DMS53 (cell line): ENCODE measurements around the gene APOBEC3C.
A peak's percentile ranks its signal among the peaks of the same experiment; 100 is the strongest.
"Not testable (repeated sequence)": the region's sequence is repeated elsewhere in the genome, so short reads cannot be mapped to it uniquely, and the experiment has no call there.

Experiments
- DNase-seq: peaks from one replicate; lab custom pipeline; 2025; lab: John Stamatoyannopoulos, UW

APOBEC3C gene

DNA sequence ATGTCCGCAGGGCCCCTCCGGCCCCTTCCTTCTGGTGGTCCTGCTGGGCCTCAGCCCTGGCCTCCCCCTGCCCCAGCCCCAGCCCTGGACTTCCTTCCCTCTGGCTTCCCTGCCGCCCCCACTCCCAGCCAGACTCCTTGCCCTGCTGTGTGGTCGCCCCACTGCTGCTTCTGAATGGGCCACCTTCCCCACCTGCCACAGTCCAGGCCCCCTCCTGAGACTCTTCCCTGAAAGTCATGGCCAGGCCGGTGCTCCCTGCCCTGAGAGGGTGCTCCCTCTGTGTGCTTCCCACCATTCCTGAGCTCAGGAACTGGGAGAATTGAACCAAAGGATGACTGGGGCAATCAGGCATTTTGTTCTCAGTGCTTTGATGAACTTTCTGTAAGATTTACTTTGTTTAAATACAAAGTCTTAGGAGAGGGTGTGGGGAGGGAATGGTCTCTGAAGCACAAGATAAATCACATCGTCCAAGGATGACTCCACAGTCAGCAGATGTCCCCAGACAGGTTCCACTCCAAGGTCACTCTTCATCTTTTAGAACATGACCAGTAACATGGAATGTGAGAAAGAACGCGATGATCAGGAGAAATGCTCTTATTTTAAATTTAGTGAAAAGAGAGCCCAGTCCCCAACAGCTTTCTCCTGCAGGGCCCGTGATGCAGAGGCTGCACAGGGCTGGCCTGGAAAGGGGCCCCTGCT, 7.6 kb downstream of the APOBEC3C start:
- no peak for DNase-seq

DNA sequence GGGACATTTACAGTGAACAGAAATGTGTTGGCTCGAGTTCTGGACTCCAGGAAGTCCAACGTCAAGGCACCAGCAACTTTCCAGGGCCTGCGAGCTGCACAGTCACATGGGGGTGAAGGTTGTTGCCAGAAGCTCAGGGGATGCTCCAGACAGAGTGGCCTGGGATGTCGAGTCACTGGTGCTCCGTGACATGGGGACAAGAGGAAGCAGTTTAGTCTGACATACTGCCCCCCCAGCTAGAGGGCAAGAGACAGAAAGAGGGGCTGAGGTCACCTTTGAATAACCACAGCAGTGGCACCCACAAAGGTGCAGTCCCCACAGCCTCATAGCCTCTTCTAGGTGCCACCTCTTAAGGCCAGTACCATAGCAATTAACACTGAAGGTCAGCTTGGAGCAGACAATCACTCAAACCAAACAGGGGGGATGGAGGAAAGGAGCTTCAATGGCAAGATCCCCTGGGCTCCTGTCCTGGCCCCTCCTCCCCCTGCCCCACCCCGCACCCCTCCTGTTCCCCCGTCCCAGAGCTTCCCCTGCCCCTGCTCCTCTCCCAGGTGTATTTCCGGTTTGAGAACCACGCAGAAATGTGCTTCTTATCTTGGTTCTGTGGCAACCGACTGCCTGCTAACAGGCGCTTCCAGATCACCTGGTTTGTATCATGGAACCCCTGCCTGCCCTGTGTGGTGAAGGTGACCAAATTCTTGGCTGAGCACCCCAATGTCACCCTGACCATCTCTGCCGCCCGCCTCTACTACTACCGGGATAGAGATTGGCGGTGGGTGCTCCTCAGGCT, 10.7 kb downstream of the APOBEC3C start:
- no peak for DNase-seq

DNA sequence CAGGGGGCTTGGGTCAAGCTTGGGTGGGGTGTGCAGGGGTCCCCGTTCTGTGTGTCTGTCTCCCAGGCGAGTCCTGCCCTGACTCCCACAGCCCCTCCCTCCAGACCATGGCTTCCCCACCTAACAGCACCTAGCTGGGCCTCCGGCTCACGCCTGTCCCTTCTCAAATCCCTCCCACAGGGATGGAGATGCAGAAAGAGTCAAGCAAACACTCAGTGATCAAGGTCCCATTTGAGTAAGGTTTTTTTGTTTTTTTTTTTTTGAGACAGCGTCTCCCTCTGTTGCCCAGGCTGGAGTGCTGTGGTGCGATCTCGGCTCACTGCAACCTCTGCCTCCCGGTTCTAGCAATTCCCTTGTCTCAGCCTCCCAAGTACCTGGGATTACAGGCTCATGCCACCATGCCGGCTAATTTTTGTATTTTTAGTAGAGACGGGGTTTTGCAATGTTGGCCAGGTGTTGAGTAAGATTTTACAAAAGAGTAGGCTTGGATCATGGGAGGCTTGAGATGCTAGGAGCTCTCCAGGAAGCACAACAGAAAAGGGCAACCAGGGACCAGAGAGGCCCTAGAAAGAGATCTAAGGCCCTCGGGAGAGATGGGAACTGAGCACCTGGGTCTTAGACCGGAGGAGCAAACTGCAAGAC, 12.6 kb downstream of the APOBEC3C start:
- DNase-seq, result no peak

DNA sequence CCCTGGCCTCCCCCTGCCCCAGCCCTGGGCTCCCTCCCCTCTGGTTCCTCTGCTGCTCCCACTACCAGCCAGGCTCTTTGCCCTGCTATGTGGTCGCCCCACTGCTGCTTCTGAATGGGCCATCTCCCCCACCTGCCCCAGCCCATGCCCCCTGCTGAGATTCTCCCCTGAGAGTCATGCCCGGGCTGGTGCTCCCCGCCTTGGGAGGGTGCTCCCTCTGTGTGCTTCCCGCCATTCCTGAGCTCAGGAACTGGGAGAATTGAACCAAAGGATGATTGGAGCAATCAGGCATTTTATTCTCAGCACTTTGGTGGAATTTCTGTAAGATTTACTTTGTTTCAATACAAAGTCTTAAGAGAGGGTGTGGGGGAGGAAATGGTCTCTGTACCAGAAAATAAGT, 13.7 kb downstream of the APOBEC3C start:
- DNase-seq, result no peak

DNA sequence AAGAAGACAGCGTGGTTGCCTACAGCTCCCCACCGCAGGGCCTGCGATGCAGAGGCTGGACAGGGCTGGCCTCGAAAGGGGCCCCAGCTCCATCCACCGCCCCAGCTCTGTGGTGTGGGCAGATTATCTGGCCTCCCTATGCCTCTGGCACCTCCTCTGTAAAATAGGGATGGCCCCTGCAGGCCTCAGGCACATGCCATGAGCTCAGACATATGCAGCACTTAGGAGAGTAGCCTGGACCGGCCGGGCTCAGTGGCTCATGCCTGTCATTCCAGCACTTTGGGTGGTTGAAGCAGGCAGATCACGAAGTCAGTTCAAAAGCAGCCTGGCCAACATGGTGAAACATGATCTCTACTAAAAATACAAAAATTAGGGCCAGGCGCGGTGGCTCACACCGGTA, 14.2 kb downstream of the APOBEC3C start:
- no peak for DNase-seq

DNA sequence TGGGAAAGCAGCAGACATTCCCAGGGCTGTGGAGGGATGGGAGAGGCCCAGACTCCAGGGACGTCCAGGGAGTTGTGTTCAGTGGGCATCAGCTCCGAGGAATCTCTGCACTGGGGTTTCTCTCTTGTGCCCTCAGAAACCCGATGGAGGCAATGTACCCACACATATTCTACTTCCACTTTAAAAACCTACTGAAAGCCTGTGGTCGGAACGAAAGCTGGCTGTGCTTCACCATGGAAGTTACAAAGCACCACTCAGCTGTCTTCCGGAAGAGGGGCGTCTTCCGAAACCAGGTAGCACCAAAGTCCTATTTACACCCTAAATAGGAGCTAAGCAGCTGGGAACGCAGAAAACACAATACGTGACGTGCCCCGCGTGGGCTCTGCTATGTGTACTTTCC, 15.2 kb downstream of the APOBEC3C start:
- DNase-seq, result no peak

DNA sequence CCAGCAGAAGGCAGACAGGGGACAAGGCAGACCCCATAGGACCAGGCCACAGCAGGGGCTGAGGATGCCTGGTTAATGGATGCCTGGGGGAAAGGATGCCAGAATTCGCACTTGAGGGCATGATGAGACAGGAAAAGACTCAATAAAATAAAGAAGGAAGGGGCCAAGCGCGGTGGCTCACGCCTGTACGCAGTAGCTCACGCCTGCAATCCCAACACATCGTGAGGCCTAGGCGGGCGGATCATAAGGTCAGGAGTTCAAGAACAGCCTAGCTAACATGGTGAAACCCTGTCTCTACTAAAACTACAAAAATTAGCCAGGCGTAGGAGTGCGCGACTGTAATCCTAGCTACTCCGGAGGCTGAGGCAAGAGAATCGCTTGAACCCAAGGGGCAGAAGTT, 16.6 kb downstream of the APOBEC3C start:
- no peak for DNase-seq

DNA sequence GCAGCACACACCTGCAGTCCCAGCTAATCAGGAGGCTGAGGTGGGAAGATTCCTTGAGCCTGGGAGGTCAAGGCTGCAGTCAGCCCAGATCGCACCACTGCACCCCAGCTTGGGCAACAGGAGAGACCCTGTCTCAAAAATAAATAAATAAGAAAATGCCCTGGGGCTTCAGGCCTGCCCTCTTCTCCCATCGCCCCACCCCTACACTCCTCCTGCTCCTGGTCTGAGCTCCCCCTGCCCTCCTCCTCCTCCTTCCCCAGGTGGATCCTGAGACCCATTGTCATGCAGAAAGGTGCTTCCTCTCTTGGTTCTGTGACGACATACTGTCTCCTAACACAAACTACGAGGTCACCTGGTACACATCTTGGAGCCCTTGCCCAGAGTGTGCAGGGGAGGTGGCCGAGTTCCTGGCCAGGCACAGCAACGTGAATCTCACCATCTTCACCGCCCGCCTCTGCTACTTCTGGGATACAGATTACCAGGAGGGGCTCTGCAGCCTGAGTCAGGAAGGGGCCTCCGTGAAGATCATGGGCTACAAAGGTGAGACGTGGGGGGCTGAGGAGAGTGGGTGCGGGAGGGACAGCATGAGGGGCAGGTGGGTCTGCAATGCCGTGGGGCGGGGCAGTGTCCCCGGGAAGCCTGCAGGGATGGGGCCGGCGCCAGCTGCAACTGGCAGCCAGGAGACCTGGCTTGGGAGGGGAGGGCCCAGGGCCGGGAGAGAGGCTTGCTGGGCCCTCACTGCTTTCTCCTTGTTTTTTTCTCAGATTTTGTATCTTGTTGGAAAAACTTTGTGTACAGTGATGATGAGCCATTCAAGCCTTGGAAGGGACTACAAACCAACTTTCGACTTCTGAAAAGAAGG, 17.6 kb downstream of the APOBEC3C start:
- not testable (repeated sequence) for DNase-seq

DNA sequence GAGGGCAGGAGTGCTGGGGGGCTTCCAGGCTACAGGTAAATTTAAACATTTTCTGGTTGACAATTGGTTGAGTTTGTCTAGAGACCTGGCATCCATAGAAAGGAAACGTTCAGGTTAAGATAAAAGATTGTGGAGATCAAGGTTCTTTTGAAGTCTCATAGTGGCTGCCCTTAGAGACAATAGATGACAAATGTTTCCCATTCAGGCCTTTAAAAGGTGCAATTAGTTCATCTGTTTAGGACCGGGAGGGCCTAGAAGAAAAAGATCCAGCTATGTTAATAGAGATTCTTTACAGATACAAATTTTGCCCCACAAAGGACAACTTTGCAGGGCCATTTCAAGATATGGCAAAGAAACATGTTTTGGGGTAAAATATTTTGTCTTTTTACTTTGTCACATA, 23.0 kb downstream of the APOBEC3C start:
- DNase-seq, result not testable (repeated sequence)

DNA sequence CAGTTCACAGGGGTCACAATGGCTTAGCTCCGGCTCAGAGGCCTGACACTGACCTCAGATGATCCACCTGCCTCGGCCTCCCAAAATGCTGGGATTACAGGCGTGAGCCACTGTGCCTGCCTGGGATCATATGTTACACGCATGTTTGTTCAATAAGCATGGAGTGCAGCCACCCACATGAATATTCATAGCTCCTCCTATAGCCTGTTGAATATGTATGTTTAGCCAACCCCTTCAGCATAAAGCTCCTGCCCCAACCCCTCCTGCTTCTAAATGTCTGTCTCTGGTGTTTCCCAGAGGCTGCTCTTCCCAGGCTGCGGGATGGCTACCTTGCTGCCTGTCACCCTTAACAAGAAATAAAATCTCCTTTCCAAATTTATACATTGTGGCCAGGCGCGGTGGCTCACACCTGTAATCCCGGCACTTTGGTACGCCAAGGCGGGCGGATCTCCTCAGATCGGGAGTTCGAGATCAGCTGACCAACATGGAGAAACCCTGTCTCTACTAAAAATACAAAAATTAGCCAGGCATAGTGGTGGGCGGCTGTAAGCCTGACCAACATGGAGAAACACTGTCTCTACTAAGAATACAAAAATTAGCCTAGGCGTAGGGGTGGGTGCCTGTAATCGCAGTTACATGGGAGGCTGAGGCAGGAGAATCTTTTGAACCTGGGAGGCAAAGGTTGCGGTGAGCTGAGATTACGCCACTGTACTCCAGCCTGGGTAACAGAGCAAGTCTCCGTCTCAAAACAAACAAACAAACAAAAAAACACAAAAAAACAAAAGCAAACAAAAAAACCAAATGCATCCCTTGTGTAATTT, 25.5 kb downstream of the APOBEC3C start:
- DNase-seq, result no peak

DNA sequence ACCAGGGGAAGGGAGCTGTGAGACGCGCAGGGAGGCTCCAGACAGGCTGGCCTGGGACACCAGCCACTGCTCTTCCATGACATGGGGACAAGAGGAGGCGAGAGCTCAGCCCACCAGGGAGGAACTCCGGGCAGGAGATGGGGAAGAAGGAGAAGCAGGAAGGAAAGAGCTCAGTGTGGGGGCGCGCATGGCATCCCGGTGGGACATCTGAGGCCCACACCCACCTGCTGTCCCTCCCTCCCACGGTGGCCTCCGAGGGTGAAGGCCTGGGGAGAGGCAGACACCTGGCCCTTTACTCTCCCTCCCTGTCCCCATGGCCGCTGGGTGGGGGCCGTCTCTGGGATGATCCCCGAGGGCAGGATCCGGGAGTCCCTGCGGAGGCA, 26.1 kb downstream of the APOBEC3C start:
- DNase-seq, result not testable (repeated sequence)

DNA sequence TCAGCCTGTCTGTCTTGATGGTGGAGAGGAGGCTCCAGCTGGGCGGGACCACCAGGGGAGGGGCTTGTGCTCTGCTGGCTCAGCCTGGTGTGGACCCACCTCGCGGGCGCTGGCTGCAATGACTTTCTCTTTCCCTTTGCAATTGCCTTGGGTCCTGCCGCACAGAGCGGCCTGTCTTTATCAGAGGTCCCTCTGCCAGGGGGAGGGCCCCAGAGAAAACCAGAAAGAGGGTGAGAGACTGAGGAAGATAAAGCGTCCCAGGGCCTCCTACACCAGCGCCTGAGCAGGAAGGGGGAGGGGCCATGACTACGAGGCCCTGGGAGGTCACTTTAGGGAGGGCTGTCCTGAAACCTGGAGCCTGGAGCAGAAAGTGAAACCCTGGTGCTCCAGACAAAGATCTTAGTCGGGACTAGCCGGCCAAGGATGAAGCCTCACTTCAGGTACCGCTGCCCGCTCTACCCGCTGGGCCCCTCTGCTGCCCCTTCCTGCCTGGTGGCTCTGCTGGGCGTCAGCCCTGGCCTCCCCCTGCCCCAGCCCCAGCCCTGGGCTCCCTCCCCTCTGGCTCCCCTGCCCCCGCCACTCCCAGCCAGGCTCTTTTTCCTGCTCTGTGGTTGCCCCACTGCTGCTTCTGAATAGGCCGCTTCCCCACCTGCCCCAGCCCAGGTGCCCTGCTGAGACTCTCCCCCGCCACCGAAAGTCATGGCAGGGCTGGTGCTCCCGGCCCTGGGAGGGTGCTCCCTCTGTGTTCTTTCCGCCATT, 26.7 kb downstream of the APOBEC3C start, which contains the start of gene APOBEC3F:
APOBEC3F (plus strand) TSS at position 327 of the 759 bp plus-strand sequence; CDS start at position 424, 97 bp downstream.
- DNase-seq, result peak; percentile 66

DNA sequence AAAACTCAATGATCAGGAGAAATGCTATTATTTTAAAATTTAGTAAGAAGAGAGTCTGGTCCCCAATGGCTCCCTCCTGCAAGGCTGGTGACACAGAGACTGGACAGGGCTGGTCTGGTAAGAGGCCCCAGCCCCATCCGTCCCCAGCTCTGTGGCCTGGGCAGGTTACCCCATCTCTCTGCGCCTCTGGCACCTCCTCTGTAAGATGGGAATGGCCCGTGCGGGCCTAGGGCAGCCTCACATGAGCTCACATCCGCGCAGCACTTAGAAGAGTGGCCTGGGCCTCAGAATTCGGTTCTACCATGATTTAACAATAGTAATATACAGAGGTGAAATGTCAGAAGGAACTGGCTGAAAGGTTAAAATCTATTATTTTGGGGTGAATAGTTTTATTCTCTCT, 27.9 kb downstream of the APOBEC3C start:
- no peak for DNase-seq

DNA sequence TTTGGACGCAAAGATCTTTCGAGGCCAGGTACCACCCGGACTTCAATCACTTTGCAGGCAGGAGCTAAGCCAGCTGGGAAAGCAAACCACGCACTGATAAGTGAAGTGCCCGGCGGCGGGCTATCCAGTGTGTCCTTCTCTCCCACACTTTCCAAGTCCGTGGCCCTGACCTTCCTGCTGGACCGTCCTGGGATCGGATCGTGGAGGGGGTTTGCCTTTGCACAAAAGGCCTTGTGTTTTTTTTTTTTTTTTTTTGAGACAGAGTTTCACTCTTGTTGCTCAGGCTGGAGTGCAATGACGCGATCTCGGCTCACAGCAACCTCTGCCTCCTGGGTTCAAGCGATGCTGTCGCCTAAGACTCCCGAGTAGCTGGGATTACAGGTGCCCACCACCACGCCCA, 29.0 kb downstream of the APOBEC3C start:
- not testable (repeated sequence) for DNase-seq

DNA sequence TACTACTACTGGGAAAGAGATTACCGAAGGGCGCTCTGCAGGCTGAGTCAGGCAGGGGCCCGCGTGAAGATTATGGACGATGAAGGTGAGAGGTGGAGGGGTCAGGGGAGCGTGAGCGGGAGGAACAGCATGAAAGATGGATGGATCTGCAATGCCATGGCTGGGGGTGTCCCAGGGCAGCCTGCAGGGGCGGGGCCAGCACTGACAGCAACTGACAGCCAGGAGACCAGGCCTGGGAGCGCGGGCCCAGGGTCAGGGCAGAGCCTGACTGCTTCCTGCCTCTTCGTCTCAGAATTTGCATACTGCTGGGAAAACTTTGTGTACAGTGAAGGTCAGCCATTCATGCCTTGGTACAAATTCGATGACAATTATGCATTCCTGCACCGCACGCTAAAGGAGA, 31.1 kb downstream of the APOBEC3C start:
- not testable (repeated sequence) for DNase-seq

DNA sequence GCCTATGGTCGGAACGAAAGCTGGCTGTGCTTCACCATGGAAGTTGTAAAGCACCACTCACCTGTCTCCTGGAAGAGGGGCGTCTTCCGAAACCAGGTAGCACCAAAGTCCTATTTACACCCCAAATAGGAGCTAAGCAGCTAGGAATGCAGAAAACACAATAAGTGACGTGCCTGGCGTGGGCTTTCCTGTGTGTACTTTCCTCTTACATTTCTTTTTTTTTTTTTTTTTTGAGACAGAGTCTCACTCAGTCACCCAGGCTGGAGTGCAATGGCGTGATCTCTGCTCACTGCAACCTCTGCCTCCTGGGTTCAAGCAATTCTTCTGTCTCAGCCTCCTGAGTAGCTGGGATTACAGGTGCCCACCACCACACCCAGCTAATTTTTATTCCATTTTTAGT, 35.4 kb downstream of the APOBEC3C start:
- peak; percentile 12 for DNase-seq

DNA sequence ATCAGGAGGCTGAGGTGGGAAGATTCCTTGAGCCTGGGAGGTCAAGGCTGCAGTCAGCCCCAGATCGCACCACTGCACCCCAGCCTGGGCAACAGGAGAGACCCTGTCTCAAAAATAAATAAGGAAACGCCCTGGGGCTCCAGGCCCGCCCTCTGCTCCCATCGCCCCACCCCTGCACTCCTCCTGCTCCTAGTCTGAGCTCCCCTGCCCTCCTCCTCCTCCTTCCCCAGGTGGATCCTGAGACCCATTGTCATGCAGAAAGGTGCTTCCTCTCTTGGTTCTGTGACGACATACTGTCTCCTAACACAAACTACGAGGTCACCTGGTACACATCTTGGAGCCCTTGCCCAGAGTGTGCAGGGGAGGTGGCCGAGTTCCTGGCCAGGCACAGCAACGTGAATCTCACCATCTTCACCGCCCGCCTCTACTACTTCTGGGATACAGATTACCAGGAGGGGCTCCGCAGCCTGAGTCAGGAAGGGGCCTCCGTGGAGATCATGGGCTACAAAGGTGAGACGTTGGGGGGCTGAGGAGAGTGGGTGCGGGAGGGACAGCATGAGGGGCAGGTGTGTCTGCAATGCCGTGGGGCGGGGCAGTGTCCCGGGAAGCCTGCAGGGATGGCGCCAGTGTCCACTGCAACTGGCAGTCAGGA, 37.9 kb downstream of the APOBEC3C start:
- DNase-seq, result not testable (repeated sequence)

DNA sequence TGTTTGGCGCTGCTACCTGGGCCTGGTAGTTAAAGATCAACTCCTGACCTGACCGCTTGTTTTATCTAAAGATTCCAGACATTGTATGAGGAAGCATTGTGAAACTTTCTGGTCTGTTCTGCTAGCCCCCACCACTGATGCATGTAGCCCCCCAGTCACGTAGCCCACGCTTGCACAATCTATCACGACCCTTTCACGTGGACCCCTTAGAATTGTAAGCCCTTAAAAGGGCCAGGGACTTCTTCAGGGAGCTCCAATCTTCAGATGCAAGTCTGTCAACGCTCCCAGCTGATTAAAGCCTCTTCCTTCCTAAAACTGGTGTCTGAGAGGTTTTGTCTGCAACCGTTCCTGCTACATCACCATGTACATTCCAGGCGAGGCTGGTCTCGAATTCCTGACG, 41.6 kb downstream of the APOBEC3C start:
- DNase-seq, result no peak

DNA sequence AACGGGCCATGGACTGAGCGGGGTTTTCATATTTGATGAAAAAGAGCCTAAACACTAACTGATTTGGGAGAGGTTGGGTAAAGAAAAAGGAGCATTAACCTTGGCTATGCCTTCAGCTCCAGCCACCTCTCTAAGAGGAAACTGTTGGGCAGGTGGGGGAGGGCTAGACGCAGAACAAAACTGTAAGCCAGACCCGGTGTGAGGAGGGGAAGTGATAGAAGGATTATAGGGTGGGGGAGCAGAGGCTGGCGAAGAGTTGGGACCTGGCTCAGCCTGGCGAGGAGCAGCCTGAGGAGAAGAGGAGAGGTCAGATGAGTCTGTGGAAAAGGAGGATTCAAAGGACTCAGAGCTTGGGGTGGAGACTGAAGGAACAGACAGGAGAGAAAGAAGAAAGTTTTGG, 47.2 kb downstream of the APOBEC3C start:
- DNase-seq, result not testable (repeated sequence)

DNA sequence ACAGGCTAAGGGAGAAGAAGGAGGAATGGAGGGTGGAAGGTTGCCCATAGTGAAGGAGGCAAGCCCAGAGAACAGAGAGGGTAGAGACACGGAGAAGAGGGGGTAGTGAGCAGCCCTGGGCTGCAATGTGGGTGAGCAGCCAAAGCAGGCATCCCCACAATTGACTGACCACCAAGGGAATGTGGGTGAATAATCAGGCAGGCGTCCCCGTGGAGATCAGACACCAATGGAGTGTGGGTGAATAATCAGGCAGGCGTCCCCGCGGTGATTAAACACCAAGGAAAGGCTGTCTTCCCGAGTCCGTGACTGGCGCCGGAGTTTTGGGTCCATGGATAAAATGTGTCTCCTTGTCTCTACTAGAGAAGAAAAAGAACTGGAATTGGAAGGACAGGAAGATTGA, 47.9 kb downstream of the APOBEC3C start:
- not testable (repeated sequence) for DNase-seq
